Measurements from ENCODE around the gene PDE4D. TPM values are rescaled to one million over a fixed set of nuclear protein-coding genes. Genes with fewer than 3 reads are reported as not detected.

The PDE4D gene
- total and polyA plus RNA-seq, 2 of the 4 experiments (the other 2 are of a cell fraction), result 1.4 to 7.9 TPM

GRCh38 chr5:59327191-59327980 is 566.1 kb downstream of the PDE4D start:
- Histone ChIP-seq H2AFZ (replicated peaks; ENCODE audit: low read length, poor library complexity) (no peak overlapping the region), H2BK20ac (ENCODE audit: low read depth, low read length) (no peak overlapping the region), H3K36me3 (ENCODE audit: control insufficient read depth, insufficient read depth, low read length) (no peaks in the 10 kb centered on the region), H3K4me1 (ENCODE audit: control insufficient read depth, insufficient read depth, low read length) (no peaks in the 10 kb centered on the region), H3K79me1 (ENCODE audit: low read depth in 1 of 2, low read length in 2 of 2) (no peaks in the 10 kb centered on the region), H2BK120ac (ENCODE audit: low read depth, low read length) (no peak overlapping the region), H4K8ac (ENCODE audit: low read depth in 2 of 2, low read length in 2 of 2) (no peak overlapping the region), H2AK5ac (ENCODE audit: low read depth, low read length) (no peak overlapping the region), H3K27me3 (ENCODE audit: control insufficient read depth, insufficient read depth, low read length) (0 out of 2 replicates have a peak, but pooled peaks cover 1% of the 10 kb centered on the region), H2AK9ac (replicated peaks; ENCODE audit: low read depth, low read length, poor library complexity) (no peak overlapping the region), H3K18ac (ENCODE audit: low read depth, low read length) (no peak overlapping the region), H3K9ac (ENCODE audit: low read depth, low read length) (no peak overlapping the region), H3K4ac (ENCODE audit: low read depth, low read length) (no peak overlapping the region), H3K56ac (ENCODE audit: extremely low read depth, insufficient read depth, low read length) (no peak overlapping the region), H3K4me2 (ENCODE audit: low read depth, low read length) (no peak overlapping the region), H4K20me1 (ENCODE audit: insufficient read depth, low read length) (no peaks in the 10 kb centered on the region), H4K5ac (ENCODE audit: low read depth, low read length) (no peak overlapping the region), H3K9me3 (ENCODE audit: control insufficient read depth, insufficient read depth, low read length) (no peaks in the 10 kb centered on the region), H4K91ac (ENCODE audit: insufficient read depth, low read depth, low read length) (no peak overlapping the region), H2BK15ac (ENCODE audit: low read depth, low read length) (no peak overlapping the region), H3K4me3 (ENCODE audit: insufficient read depth, low read depth, low read length) (no peak overlapping the region), H3K27ac (ENCODE audit: insufficient read depth, low read length) (no peak overlapping the region), H2BK5ac (ENCODE audit: low read depth, low read length, poor library complexity, severe bottlenecking) (no peak overlapping the region), H3K14ac (replicated peaks; ENCODE audit: low read depth, low read length) (no peak overlapping the region), H3K9me1 (ENCODE audit: insufficient read depth, low read length) (no peaks in the 10 kb centered on the region), H3K23ac (ENCODE audit: low read depth, low read length) (no peak overlapping the region)
- DNase-seq (no peak), ATAC-seq (ENCODE audit: low read depth) (no peak)
- BruUV-seq (replicated peaks), result no TSS peak
- intact Hi-C loops (cut with micrococcal nuclease), result no loop called here
- dilution Hi-C loops (cut with HindIII; ENCODE audit: low sequenced_read_pairs, unreplicated experiment), result no loop called here
- POLR2A ChIA-PET (ENCODE audit: unreplicated experiment), result no interaction called here
- in situ Hi-C loops (cut with MboI; ENCODE audit: low sequenced_read_pairs), result no loop called here
- CTCF ChIA-PET, result no interaction called here
- TF ChIP-seq RCOR1 (IDR thresholded peaks at IDR 0.05; ENCODE audit: insufficient replicate concordance, low read length) (no peak), CTCF (conservative IDR thresholded peaks at IDR 0.05; ENCODE audit: low read depth, low read length) (no peak), POLR2A (IDR thresholded peaks at IDR 0.05; ENCODE audit: low read depth, low read length) (no peak), BHLHE40 (IDR thresholded peaks at IDR 0.05; ENCODE audit: low read depth, low read length) (no peak), USF2 (IDR thresholded peaks at IDR 0.05; ENCODE audit: low read depth, low read length) (no peak), RFX5 (IDR thresholded peaks at IDR 0.05; ENCODE audit: low read depth, low read length) (no peak), MXI1 (IDR thresholded peaks at IDR 0.05; ENCODE audit: borderline replicate concordance, low read depth, low read length) (no peak), FOS (IDR thresholded peaks at IDR 0.05; ENCODE audit: low read depth, low read length) (no peak), MAZ (IDR thresholded peaks at IDR 0.05; ENCODE audit: borderline replicate concordance, low read depth, low read length) (no peak), RAD21 (IDR thresholded peaks at IDR 0.05; ENCODE audit: low read length) (no peak), NFE2L2 (IDR thresholded peaks at IDR 0.05; ENCODE audit: low read depth, low read length) (no peak)
- no CpG with 5 or more reads among the region's 4 CpGs for WGBS, 2 experiments (ENCODE audit: extremely low coverage in 2 of 2, insufficient read length in 1 of 2)

All from IMR-90 (cell line).